ENCODE results near the gene KRT4. TPM values are rescaled to one million over a fixed set of nuclear protein-coding genes. Genes with fewer than 3 reads are reported as not detected.

The KRT4 gene
- total RNA-seq, 1 donor from 2014 or later = not detected

- Histone ChIP-seq H3K9me3 (replicated peaks) (no peaks in the 10 kb centered on the region), H3K4me1 (no peaks in the 10 kb centered on the region), H3K36me3 (no peaks in the 10 kb centered on the region), H3K4me3 (no peak overlapping the region), H3K27me3 (ENCODE audit: low read depth) (peaks cover 93% of the 10 kb centered on the region), H3K27ac (replicated peaks) (no peak overlapping the region)
- DNase-seq = no peak
- TF ChIP-seq, protein P1, sequence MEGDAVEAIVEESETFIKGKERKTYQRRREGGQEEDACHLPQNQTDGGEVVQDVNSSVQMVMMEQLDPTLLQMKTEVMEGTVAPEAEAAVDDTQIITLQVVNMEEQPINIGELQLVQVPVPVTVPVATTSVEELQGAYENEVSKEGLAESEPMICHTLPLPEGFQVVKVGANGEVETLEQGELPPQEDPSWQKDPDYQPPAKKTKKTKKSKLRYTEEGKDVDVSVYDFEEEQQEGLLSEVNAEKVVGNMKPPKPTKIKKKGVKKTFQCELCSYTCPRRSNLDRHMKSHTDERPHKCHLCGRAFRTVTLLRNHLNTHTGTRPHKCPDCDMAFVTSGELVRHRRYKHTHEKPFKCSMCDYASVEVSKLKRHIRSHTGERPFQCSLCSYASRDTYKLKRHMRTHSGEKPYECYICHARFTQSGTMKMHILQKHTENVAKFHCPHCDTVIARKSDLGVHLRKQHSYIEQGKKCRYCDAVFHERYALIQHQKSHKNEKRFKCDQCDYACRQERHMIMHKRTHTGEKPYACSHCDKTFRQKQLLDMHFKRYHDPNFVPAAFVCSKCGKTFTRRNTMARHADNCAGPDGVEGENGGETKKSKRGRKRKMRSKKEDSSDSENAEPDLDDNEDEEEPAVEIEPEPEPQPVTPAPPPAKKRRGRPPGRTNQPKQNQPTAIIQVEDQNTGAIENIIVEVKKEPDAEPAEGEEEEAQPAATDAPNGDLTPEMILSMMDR (IDR thresholded peaks at IDR 0.05; ENCODE audit: borderline replicate concordance) = no peak
- intact Hi-C loops (cut with micrococcal nuclease) = no loop called here
Measured at GRCh38 chr12:52835271-52836041, 21.5 kb upstream of the KRT4 start.

GRCh38 chr12:52834727-52835001 lies 20.7 kb upstream of the KRT4 start:
- Histone ChIP-seq H3K9me3 (replicated peaks) (no peaks in the 10 kb centered on the region), H3K27ac (replicated peaks) (no peak overlapping the region), H3K4me3 (no peak overlapping the region), H3K4me1 (no peaks in the 10 kb centered on the region), H3K36me3 (no peaks in the 10 kb centered on the region), H3K27me3 (ENCODE audit: low read depth) (peaks cover 91% of the 10 kb centered on the region)
- TF ChIP-seq, protein P1 (IDR thresholded peaks at IDR 0.05; ENCODE audit: borderline replicate concordance) = no peak
- no peak for DNase-seq
- intact Hi-C loops (cut with micrococcal nuclease) = no loop called here

DNA sequence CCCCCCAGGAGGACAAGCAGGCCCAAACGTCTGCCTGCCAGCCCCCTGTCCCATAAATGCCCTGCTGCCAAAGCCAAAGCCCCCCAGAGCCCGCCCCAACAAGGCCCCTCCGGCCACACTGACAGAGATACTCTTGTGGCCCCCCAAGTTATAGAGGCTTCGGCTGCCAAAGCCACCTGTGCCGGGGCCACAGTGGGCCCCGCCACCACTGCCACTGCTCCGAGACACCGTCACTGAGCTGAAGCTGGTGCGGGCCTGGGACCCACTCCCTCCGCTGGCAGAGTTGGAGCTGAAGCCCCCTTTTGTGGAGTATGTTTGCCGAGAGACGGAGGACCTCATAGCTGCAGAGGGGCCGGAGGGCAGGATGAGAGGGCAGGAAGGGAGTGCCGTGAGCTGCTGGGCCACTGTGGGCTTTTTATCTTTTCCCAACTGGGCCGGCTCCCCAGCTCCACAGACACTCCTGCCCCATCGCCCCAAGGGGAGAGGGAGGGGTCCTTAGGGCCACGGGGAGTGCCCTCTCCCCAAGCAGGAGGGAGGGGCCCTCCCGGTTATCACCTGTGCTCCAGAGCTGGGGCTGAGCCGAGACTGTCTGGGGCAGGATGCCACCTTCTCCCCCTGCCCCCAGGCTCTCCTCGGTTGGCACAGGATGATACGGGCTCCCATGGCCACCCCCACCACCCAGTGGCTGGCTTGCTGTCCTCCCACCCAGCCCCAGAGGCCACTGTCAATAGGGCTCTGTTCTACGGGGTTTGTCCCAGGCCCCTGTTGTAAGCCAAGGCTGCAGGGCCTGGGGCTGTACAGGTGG lies 20.2 kb upstream of the KRT4 start, which contains the start of gene KRT79:
KRT79 (minus strand) TSS at position 390 of the 805 bp plus-strand sequence; CDS start at position 339, 51 bp downstream.
- Histone ChIP-seq H3K4me1 (no peaks in the 10 kb centered on the region), H3K36me3 (no peaks in the 10 kb centered on the region), H3K9me3 (replicated peaks) (no peaks in the 10 kb centered on the region), H3K4me3 (no peak within 1 kb of the TSS), H3K27ac (replicated peaks) (no peak within 1 kb of the TSS), H3K27me3 (ENCODE audit: low read depth) (peaks cover 86% of the 10 kb centered on the region)
- no peak for DNase-seq
- intact Hi-C loops (cut with micrococcal nuclease) = no loop called here
- TF ChIP-seq, protein P1 (IDR thresholded peaks at IDR 0.05; ENCODE audit: borderline replicate concordance) = no peak

GRCh38 chr12:52832985-52833905 lies 19.3 kb upstream of the KRT4 start:
- intact Hi-C loops (cut with micrococcal nuclease) = no loop called here
- TF ChIP-seq, protein P1 (IDR thresholded peaks at IDR 0.05; ENCODE audit: borderline replicate concordance) = no peak
- no peaks in the 10 kb centered on the region for H3K36me3 ChIP-seq
- no peak overlapping the region for H3K4me3 ChIP-seq
- H3K9me3 ChIP-seq (replicated peaks) = no peaks in the 10 kb centered on the region
- no peaks in the 10 kb centered on the region for H3K4me1 ChIP-seq
- no peak for DNase-seq
- peaks cover 77% of the 10 kb centered on the region for H3K27me3 ChIP-seq (ENCODE audit: low read depth)
- no peak overlapping the region for H3K27ac ChIP-seq (replicated peaks)

DNA sequence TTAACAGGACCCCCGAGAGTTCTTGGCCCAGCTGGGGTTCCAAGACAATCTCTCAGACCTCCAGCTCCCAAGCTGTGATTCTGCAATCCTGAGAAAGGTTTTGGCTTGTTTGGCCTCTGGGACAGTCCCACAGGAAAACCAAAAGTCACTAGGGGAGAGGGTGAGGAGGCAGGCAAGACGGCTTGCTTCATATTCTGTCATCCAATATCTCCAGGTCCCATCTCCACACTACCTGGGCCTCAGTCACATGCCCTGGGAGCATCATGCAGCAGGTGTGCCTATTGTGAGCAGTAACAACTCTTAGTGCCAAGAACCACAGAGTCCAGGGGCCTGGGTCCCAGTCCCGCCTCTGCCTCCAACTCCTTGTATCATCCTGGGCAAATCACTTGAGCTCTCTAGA lies 18.5 kb upstream of the KRT4 start:
- no peak for DNase-seq
- intact Hi-C loops (cut with micrococcal nuclease) = no loop called here
- TF ChIP-seq, protein P1 (IDR thresholded peaks at IDR 0.05; ENCODE audit: borderline replicate concordance) = no peak

More for the DNA sequence above, 18.5 kb upstream of the KRT4 start:
- peaks cover 69% of the 10 kb centered on the region for H3K27me3 ChIP-seq (ENCODE audit: low read depth)
- H3K27ac ChIP-seq (replicated peaks) = no peak overlapping the region
- H3K4me1 ChIP-seq = no peaks in the 10 kb centered on the region
- H3K36me3 ChIP-seq = no peaks in the 10 kb centered on the region
- H3K4me3 ChIP-seq = no peak overlapping the region
- no peaks in the 10 kb centered on the region for H3K9me3 ChIP-seq (replicated peaks)

Data from left ventricle myocardium inferior (tissue), 1 donor.